Measurements from ENCODE around the gene TTLL8.

GRCh38 chr22:50046481-50047245 lies 11.4 kb downstream of the TTLL8 start:
- TF ChIP-seq CTCF (IDR thresholded peaks at IDR 0.05; ENCODE audit: poor library complexity) (no peak), EZH2 (IDR thresholded peaks at IDR 0.05; ENCODE audit: borderline replicate concordance) (no peak), EZH2phosphoT487 (IDR thresholded peaks at IDR 0.05; ENCODE audit: low read depth, severe bottlenecking, unreplicated experiment) (no peak)
